Midbrain (tissue), 1 donor: Measurements from ENCODE around the gene TBC1D1.

Experiments
- DNase-seq: peaks from one replicate; lab custom pipeline; 2025; lab: John Stamatoyannopoulos, UW

Gene TBC1D1

DNA sequence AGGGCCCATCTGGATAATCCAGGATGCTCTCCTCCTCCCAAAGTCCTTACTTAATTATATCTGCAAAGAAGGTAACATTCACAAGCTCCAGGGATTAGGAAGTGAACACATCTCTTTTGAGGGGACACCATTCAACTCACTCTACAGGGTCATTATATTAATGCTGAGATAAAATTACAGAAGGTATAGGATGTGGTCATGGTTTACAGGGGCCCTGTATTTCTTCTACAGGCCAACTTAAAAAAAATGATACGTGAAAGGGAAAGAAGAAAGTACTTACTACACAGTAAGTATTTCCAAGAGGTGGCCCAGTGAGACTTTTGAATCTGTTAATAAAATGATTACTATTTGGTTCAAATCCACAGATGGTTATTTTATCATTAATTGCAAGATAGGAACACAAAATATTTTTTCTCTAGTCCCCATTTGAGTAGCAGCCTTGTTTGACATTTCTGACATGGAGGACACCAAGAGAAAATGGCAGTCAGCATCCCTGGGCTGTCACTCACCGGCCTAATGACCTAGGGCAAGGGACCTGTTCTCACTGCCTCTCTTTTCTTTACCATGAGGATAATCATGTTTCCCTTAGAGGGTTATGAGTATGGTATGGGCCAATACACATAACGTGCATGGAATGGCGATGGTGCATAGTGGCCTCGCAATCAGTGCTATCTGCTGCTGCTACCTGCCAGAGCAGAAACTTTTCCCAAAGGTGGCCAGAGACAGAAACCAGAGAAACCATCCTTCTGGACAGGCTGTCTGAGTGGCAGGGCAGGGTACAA is 209.8 kb downstream of the TBC1D1 start:
- DNase-seq: no peak

- DNase-seq: no peak
Measured at GRCh38 chr4:38101563-38101962, 210.7 kb downstream of the TBC1D1 start.

DNA sequence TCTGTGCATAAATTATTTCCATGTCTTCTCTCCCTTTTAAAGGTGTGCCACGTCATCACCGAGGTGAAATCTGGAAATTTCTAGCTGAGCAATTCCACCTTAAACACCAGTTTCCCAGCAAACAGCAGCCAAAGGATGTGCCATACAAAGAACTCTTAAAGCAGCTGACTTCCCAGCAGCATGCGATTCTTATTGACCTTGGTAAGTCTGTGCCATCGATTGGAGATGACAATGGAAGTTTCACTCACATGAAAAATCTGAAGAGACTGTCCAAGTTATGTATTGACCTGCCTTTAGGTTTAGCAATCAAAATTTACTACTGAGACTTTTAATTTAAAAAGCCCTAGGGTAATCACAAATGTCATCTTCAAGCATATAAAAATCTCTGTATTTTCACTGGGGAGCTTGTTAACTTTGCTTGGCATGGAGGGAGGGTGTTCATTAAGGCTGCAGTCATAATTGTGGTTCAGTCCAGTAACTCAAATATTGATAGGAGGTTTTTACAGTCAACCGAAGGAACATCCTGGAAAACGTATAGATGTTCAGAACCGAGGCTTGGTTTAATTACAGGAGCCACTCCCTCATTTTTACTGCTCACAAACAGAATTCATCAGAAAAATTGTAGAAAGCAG is 212.2 kb downstream of the TBC1D1 start:
- no peak for DNase-seq

DNA sequence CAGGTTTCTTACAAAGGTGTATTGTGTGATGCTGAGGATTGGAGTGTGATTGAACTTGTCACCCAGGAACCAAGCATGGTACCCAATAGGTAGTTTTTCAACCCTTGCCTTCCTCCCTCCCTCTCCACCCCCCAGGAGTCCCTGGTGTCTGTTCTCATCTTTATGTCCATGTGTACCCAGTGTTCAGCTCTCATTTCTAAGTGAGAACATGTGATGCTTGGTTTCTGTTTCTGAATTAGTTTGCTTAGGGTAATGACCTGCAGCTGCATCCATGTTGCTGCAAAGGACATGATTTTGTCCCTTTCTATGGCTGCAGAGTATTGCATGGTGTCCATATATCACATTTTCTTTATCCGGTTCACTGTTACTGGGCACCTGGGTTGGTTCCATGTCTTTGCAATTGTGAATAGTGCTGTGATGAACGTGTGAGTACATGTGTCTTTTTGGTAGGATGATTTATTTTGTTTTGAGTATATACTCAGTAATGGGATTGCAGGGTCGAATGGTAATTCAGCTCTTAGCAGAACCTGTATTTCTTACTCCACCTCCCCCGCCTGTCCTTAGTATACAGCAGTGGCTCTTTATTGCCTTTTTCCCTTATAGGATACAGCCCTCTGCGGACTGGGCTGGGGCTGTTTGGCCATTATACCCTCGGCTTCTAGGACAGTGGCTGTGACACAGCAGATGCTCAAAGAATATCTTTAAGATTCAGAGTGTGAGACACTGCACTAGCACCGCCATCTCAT is 214.8 kb downstream of the TBC1D1 start:
- no peak for DNase-seq

DNA sequence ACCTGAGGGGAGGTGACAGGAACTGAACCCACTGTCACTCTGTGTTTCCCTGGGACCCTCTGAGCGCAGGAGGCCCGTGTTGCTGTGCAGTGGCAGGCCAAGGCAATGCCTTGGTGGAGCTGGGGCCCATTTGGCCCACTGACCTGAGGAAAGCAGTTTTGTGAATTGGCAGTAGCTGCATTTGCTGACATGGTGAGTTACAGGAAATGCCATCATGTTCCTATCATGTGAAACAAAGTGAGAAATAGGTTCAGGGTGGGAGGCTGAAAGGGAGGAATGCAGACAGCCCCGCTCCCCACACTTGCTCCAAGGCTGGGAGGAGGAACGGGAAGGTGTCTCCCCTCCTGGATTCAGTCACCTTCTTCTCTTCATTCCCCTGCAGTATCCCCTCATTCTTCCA is 215.4 kb downstream of the TBC1D1 start:
- DNase-seq: no peak

DNA sequence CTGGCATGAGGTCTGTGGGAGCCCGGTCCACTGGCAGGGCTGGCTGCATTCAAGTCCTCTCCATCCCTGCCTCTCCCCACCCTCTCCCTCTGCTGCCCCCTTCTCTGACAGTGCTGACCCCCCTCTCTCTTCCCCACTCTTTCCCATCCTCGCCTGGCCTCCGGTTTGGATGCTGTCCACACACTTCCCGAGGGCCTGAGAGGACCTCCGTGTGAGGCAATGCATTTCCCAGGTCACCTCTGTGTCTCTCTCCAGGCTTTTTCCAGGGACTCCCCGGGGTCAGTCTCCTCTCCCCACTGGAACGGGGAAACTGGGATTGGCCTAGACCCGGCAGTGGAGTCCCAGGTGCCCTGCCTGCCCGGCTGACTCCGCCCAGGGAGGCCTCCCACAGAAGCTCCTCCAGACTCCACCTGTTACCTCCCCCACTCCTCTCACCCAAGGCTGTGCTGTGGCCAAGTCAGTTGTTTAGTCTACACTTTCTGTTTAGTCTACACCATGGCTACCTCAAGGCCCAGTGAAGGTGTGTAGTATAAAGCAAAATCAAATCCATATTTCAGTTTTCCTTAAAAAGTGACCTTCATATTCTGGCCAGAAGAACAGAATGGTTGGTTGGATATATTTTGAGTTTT is 216.1 kb downstream of the TBC1D1 start:
- no peak for DNase-seq

- no peak for DNase-seq
Measured at GRCh38 chr4:38107818-38108217, 216.9 kb downstream of the TBC1D1 start.

DNA sequence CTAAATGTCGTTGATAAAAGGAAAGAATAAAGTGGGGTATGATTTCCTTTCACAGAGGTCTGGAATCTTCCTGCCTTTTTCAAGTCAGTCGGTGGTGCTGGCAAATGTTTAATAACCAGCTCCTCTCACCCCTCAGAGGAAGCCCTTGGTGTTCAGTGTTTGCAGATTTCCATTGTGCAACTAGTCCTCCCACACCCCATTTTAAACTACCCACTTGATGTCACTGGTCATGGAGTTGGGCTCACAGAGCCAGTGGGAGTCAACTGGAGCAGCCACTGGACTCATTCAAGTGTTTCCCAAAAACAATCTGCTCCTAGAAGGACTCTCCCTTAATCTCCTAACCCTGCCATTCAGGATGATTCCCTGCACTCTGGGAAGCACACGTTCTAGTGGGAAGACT is 218.5 kb downstream of the TBC1D1 start:
- DNase-seq: no peak

DNA sequence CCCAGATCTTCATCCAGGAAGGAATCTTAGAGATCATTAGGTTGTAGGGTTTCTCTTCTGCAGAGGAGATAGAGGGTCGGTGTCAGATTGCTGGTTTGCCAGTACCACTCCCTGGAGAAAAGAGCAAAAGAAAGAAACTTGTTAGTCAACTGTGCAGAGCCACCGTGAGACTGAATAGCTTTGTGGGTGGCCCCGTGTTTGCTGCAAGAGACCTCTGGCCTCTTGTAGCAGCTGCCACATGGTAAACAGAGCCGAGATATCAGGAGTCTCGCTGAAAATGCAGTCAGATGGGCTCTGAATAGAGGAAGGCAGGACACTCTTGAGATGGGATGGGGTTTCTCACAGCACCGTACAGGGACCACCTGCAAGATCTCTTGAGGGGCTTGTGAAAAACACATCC is 219.0 kb downstream of the TBC1D1 start:
- no peak for DNase-seq

DNA sequence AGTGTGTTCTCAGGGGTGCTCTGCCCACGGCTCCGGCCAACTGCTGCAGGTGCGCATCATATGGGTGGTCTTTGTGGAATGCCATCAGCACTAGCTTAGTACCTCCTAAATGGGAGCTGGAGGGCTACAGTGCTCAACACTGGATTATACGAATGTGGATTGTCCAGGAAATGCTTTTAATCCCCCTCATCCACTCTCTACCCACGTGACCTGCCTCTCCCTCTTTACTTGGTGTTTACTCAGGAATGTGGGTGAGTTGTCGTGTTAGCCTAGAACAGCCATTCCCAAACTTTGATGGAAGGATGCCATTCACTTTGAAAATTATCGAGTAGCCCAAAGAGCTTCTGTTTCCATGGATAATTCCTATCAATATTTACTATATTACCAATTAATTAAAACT is 220.1 kb downstream of the TBC1D1 start:
- no peak for DNase-seq

DNA sequence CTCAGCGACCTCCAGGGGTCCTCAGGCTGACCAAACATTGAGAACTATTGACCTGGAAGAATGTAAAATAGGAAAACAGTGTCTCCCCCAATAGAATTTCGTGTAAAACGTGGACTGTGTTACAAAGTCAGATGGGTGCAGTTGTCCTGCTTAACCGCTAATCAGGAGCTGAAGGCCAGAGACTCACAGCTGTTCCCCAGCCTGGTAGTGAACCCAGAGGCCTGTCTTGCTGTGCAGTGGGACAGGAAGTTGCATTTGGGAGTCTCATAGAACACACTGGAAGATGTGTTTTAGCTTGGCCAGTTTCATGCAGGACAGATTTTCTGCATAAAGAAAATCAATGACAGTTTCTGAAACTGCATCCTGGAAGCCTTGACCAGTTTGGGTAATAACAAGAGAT is 220.8 kb downstream of the TBC1D1 start:
- no peak for DNase-seq

GRCh38 chr4:38113132-38113531 is 222.2 kb downstream of the TBC1D1 start:
- DNase-seq: no peak

DNA sequence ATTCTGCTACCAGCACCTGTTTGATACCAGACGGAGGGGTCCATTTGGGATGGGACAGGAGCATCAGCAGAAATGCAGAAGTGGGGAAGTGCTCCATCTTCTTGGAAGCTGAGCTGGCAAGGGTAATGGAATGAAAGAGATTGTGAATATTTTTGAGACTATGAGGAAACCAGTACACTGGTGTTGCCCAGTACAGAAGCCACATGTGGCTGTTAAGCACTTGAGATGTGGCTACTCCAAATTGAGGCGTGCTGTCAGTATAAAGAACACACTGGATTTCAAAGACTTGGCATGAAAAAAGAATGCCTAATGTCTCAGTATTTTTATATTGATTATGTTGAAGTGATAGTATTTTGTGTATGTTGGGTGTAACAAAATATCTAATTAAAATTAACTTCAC is 222.7 kb downstream of the TBC1D1 start:
- no peak for DNase-seq

DNA sequence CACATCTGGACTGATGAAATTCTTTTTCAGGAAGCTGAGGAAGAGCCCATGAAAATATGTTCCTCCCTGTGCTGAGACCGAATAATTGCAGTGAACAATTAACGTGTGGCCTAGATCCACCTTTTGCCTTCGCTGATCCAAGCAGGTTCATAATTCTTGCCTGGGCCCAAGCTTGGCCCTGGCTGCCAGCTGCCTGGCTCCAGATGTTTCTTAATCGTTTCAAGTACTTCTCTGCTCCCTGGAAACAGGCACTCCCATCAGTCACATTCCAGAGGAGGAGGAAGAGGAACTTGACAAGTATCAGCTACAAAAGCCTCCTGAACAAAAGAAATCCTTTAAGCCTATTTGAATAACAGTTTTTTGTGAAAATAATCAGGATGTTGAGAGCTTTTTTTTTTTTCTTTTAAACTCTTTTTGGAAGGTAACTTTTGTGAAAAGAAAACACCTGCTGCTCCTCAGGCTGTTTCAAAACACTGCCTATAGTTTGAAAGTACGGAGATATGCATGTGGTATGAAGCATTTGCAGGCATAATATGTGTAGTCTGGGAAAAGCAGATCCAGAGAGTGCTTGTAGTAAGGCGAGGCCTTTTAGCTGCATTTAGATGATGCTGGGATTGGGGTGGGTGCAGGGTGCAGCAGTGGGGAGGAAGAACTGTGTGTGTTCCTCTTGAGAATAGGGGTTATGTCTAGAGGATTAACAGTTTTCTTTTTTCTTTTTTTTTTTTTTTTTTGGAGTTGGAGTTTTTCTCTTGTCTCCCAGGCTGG is 223.7 kb downstream of the TBC1D1 start:
- no peak for DNase-seq

GRCh38 chr4:38115601-38116000 is 224.7 kb downstream of the TBC1D1 start:
- DNase-seq: no peak

DNA sequence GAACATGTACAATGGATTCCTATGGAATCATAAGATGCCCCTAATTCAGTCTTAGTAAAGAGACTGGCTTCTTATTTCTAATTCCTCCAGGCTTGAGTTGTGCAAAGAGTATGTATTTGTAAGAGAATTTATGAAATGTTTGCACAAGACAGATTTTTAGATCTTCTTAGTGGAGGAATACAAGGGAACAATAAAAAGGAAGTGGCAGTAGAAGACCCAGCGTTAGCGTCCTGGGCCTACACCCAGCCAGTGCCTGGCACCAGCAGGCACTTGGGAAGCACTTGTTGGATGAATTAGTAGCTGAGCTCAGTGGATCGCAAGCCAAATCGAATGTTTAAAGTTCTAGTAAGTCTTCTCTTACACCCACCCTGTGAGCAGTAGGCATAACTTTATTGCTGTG is 226.7 kb downstream of the TBC1D1 start:
- no peak for DNase-seq

DNA sequence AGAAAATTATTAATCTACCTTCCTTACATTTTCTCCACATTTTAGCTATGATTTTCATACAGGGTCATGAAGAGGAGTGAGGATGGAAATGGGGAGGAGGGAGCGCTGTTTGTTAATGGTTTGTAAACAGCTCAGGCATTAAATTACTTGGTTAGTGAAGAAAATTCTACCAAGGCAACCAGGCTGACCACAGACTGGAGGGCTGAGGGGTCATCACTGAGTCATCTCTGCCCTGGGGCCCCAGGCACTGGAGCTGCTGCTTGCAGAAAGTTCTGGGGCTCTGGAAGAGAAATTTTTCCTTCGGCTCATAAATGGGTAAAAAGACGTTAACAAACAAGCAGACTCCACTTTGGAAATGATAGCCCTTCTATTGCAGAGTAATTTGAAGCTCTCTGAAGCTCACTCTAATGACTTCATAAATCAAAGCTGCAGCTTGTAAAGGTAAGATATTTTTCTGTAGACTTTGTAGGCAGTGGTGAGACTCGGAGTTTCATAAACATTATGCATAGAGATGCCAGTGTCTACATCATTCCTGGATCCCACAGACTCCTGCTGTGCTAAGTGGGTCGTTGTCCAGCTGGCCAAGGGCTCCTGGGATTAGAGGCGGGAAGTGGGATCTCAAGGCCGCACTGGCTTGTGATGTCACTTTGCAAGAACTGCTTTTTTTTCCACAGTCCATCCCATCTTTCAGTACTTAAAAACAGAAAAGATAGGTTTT is 228.9 kb downstream of the TBC1D1 start:
- no peak for DNase-seq

GRCh38 chr4:38120772-38121171 is 229.9 kb downstream of the TBC1D1 start:
- no peak for DNase-seq

DNA sequence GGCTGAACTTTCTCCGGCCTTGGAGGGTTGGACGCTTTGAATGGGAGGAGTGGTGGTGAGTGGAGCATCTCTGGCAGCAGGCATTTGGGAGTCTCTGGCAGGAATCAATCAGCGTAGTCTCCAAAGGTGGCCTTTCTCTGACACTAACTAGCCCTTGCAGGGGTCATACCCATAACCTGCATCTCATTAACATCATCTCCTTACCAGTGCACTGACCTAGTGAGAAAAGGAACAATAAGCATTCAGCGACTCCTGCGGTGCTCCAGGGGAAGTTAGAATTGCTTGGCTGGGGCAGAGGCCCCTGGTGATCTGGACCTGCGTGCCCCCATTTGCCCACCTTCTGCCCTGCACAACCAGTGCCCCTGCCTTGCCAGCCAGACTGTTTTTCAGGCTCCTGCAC is 231.2 kb downstream of the TBC1D1 start:
- DNase-seq: no peak

DNA sequence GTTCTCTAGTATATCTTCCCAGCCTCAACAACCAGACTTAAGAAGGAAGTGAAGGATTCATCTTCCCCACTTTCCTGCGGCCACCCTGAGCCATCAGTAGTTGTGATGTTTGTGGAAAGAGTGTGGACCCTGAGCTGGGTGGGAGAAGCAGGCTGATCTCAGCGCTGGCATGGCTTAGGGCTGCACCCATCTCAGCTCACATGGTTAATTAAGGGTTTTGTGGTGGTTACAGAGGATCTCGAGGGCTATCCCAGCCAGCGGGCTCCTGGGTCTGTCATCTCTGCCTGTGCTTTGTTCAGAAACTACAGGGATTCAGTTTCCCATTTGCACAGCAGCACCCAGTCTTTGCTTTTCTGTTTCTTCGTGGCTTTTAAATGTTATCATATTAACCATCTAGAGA is 232.7 kb downstream of the TBC1D1 start:
- no peak for DNase-seq

GRCh38 chr4:38124961-38125360 is 234.1 kb downstream of the TBC1D1 start:
- DNase-seq: no peak
